ENCODE measurements around the gene CERK. TPM values are rescaled to one million over a fixed set of nuclear protein-coding genes. Genes with fewer than 3 reads are reported as not detected.
"Not testable (repeated sequence)": the region's sequence is repeated elsewhere in the genome, so short reads cannot be mapped to it uniquely, and the experiment has no call there.

CERK gene
- total RNA-seq, 1 experiment from 2014 or later, result 61.6 TPM

GRCh38 chr22:46641811-46642266, 96.2 kb downstream of the CERK start:
- Histone ChIP-seq H3K27ac (no peak overlapping the region), H3K9me3 (replicated peaks) (no peaks in the 10 kb centered on the region), H3K36me3 (no peaks in the 10 kb centered on the region), H3K27me3 (replicated peaks) (no peaks in the 10 kb centered on the region), H3K4me1 (replicated peaks) (no peaks in the 10 kb centered on the region), H3K4me3 (no peak overlapping the region)
- DNase-seq (ENCODE audit: low read depth in 1 of 2, low spot score in 2 of 2), result no peak

GRCh38 chr22:46640293-46641055, 97.6 kb downstream of the CERK start:
- Histone ChIP-seq H3K36me3 (no peaks in the 10 kb centered on the region), H3K27ac (no peak overlapping the region), H3K27me3 (replicated peaks) (no peaks in the 10 kb centered on the region), H3K4me1 (replicated peaks) (no peaks in the 10 kb centered on the region), H3K4me3 (no peak overlapping the region), H3K9me3 (replicated peaks) (no peaks in the 10 kb centered on the region)
- DNase-seq (ENCODE audit: low read depth in 1 of 2, low spot score in 2 of 2), result no peak

GRCh38 chr22:46639843-46640242, 98.2 kb downstream of the CERK start:
- H3K27ac ChIP-seq, result no peak overlapping the region
- DNase-seq (ENCODE audit: low read depth in 1 of 2, low spot score in 2 of 2), result no peak
- H3K4me3 ChIP-seq, result no peak overlapping the region
- no peaks in the 10 kb centered on the region for H3K9me3 ChIP-seq (replicated peaks)
- H3K36me3 ChIP-seq, result no peaks in the 10 kb centered on the region
- H3K4me1 ChIP-seq (replicated peaks), result no peaks in the 10 kb centered on the region
- H3K27me3 ChIP-seq (replicated peaks), result no peaks in the 10 kb centered on the region

GRCh38 chr22:46638601-46639431, 99.2 kb downstream of the CERK start:
- Histone ChIP-seq H3K27ac (no peak overlapping the region), H3K4me1 (replicated peaks) (no peaks in the 10 kb centered on the region), H3K4me3 (no peak overlapping the region), H3K9me3 (replicated peaks) (no peaks in the 10 kb centered on the region), H3K27me3 (replicated peaks) (no peaks in the 10 kb centered on the region), H3K36me3 (no peaks in the 10 kb centered on the region)
- no peak for DNase-seq (ENCODE audit: low read depth in 1 of 2, low spot score in 2 of 2)

- no peaks in the 10 kb centered on the region for H3K36me3 ChIP-seq
- no peaks in the 10 kb centered on the region for H3K4me1 ChIP-seq (replicated peaks)
- H3K27me3 ChIP-seq (replicated peaks), result no peaks in the 10 kb centered on the region
- no peaks in the 10 kb centered on the region for H3K9me3 ChIP-seq (replicated peaks)
- no peak overlapping the region for H3K4me3 ChIP-seq
- DNase-seq (ENCODE audit: low read depth in 1 of 2, low spot score in 2 of 2), result no peak
- H3K27ac ChIP-seq, result no peak overlapping the region
These were observed 100.1 kb downstream of the CERK start for GRCh38 chr22:46637711-46638600.

- no peaks in the 10 kb centered on the region for H3K9me3 ChIP-seq (replicated peaks)
- H3K27me3 ChIP-seq (replicated peaks), result no peaks in the 10 kb centered on the region
- no peaks in the 10 kb centered on the region for H3K36me3 ChIP-seq
- no peak overlapping the region for H3K27ac ChIP-seq
- no peaks in the 10 kb centered on the region for H3K4me1 ChIP-seq (replicated peaks)
- no peak for DNase-seq (ENCODE audit: low read depth in 1 of 2, low spot score in 2 of 2)
- no peak overlapping the region for H3K4me3 ChIP-seq
These were observed 101.6 kb downstream of the CERK start for GRCh38 chr22:46636221-46637002.

- Histone ChIP-seq H3K27me3 (replicated peaks) (no peaks in the 10 kb centered on the region), H3K4me1 (replicated peaks) (no peaks in the 10 kb centered on the region), H3K9me3 (replicated peaks) (no peaks in the 10 kb centered on the region), H3K27ac (no peak overlapping the region), H3K36me3 (no peaks in the 10 kb centered on the region), H3K4me3 (no peak overlapping the region)
- no peak for DNase-seq (ENCODE audit: low read depth in 1 of 2, low spot score in 2 of 2)
These were observed 102.3 kb downstream of the CERK start for GRCh38 chr22:46635756-46636155.

- H3K4me3 ChIP-seq; H3K36me3 ChIP-seq; H3K9me3 ChIP-seq (replicated peaks); DNase-seq (ENCODE audit: low read depth in 1 of 2, low spot score in 2 of 2); H3K27ac ChIP-seq; H3K4me1 ChIP-seq (replicated peaks); H3K27me3 ChIP-seq (replicated peaks): not testable (repeated sequence)
These were observed 102.9 kb downstream of the CERK start for GRCh38 chr22:46634973-46635685.

Other genes starting within 250 kb of the CERK start
- gene CELSR1, start 200.6 kb downstream of the CERK start, total RNA-seq (2014; rRNA removed; shearing (Covaris generic)), result 0.41 and 1.1 TPM in 2 replicates
- 5.8 and 6.9 TPM in 2 replicates for gene GRAMD4, start 117.9 kb downstream of the CERK start, total RNA-seq (2014; rRNA removed; shearing (Covaris generic))
- gene TBC1D22A, start 24.4 kb upstream of the CERK start, total RNA-seq (2014; rRNA removed; shearing (Covaris generic)), result 10.5 and 18.5 TPM in 2 replicates